Measurements from ENCODE around the gene OMP.

The OMP gene

DNA sequence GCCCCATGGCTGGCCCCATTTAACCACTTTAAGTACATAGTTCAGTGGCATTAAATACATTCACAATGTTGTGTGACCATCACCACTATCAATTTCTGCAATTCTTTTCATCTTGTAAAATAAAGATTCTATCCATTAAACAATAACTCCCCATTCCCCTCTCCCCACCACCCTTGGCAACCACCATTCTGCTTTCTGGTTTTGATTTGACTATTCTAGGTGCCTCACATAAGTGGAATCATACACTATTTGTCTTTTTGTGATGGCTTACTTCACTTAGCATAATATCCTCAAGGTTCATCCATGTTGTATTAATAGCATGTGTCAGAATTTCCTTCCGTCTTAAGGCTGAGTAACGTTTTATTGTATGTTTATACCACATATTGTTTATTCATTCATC, 32.4 kb downstream of the OMP start:
- Histone ChIP-seq H3K9ac (ENCODE audit: low read length) (no peak overlapping the region), H3K4me3 (ENCODE audit: insufficient read depth in 1 of 2, low read depth in 1 of 2, low read length in 2 of 2) (no peak overlapping the region), H3K14ac (ENCODE audit: low read length in 2 of 2) (no peak overlapping the region), H3K18ac (ENCODE audit: low read depth in 1 of 2, low read length in 2 of 2) (no peak overlapping the region), H3K23ac (ENCODE audit: low read length in 2 of 2) (no peak overlapping the region), H3K9me3 (ENCODE audit: control insufficient read depth, low read length) (no peaks in the 10 kb centered on the region), H3K4me1 (ENCODE audit: control insufficient read depth, insufficient read depth, low read depth, low read length) (peaks cover 10% of the 10 kb centered on the region), H2BK12ac (ENCODE audit: low read length in 2 of 2) (no peak overlapping the region), H3K4me2 (ENCODE audit: low read length, poor library complexity, severe bottlenecking) (no peak overlapping the region), H3K4ac (ENCODE audit: low read depth in 1 of 2, low read length in 2 of 2) (no peak overlapping the region), H2AFZ (ENCODE audit: low read depth, low read length) (no peak overlapping the region), H3K79me1 (replicated peaks; ENCODE audit: low read length, poor library complexity, severe bottlenecking) (no peaks in the 10 kb centered on the region), H2BK15ac (ENCODE audit: low read depth, poor library complexity, severe bottlenecking) (no peak overlapping the region), H3K27ac (ENCODE audit: low read length, poor library complexity, severe bottlenecking) (no peak overlapping the region), H2BK120ac (ENCODE audit: low read depth, low read length) (no peak overlapping the region), H2AK5ac (ENCODE audit: low read length, severe bottlenecking) (no peak overlapping the region), H4K8ac (ENCODE audit: low read length) (no peak overlapping the region), H3K27me3 (ENCODE audit: control insufficient read depth in 1 of 2, insufficient read depth in 1 of 2, low read length in 2 of 2) (peaks cover 0 to 3% of the 10 kb centered on the region in 2 experiments), H4K91ac (ENCODE audit: low read length) (no peak overlapping the region), H3K36me3 (ENCODE audit: control insufficient read depth in 1 of 2, insufficient read depth in 2 of 2, low read depth in 1 of 2, low read length in 2 of 2) (no peaks in the 10 kb centered on the region), H2BK5ac (ENCODE audit: low read depth, low read length, poor library complexity, severe bottlenecking) (no peak overlapping the region)
- WGBS, result no CpG with 5 or more reads among the region's 2 CpGs
- no peak for DNase-seq

DNA sequence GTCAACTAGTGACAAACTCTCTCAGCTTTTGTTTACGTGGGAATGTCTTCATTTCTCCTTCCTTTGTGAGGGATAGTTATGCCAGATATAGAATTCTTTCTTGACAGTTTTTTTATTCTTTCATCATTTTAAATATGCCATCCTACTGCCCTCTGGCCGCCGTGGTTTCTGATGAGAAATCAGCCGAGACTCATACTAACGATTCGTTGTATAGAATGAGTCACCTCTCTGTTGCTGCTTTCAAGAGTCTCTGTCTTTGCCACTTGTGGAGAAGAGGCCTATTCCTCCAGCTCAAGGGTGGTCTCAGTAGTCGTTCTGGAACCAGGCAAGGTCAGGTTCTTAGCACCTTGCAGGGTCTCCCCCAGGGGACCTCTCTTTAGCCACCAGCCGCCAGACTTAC, 33.4 kb downstream of the OMP start:
- Histone ChIP-seq H3K9me3 (ENCODE audit: control insufficient read depth, low read length) (no peaks in the 10 kb centered on the region), H3K27me3 (ENCODE audit: control insufficient read depth in 1 of 2, insufficient read depth in 1 of 2, low read length in 2 of 2) (peaks cover 0 to 3% of the 10 kb centered on the region in 2 experiments), H4K91ac (ENCODE audit: low read length) (no peak overlapping the region), H2BK120ac (ENCODE audit: low read depth, low read length) (no peak overlapping the region), H2BK5ac (ENCODE audit: low read depth, low read length, poor library complexity, severe bottlenecking) (no peak overlapping the region), H3K4ac (ENCODE audit: low read depth in 1 of 2, low read length in 2 of 2) (no peak overlapping the region), H3K4me2 (ENCODE audit: low read length, poor library complexity, severe bottlenecking) (no peak overlapping the region), H3K4me1 (ENCODE audit: control insufficient read depth, insufficient read depth, low read depth, low read length) (peaks cover 8% of the 10 kb centered on the region), H2AK5ac (ENCODE audit: low read length, severe bottlenecking) (no peak overlapping the region), H3K4me3 (ENCODE audit: insufficient read depth in 1 of 2, low read depth in 1 of 2, low read length in 2 of 2) (no peak overlapping the region), H2BK15ac (ENCODE audit: low read depth, poor library complexity, severe bottlenecking) (no peak overlapping the region), H2BK12ac (ENCODE audit: low read length in 2 of 2) (no peak overlapping the region), H3K14ac (ENCODE audit: low read length in 2 of 2) (no peak overlapping the region), H4K8ac (ENCODE audit: low read length) (no peak overlapping the region), H2AFZ (ENCODE audit: low read depth, low read length) (no peak overlapping the region), H3K18ac (ENCODE audit: low read depth in 1 of 2, low read length in 2 of 2) (no peak overlapping the region), H3K23ac (ENCODE audit: low read length in 2 of 2) (no peak overlapping the region), H3K36me3 (ENCODE audit: control insufficient read depth in 1 of 2, insufficient read depth in 2 of 2, low read depth in 1 of 2, low read length in 2 of 2) (no peaks in the 10 kb centered on the region), H3K79me1 (replicated peaks; ENCODE audit: low read length, poor library complexity, severe bottlenecking) (no peaks in the 10 kb centered on the region), H3K27ac (ENCODE audit: low read length, poor library complexity, severe bottlenecking) (no peak overlapping the region), H3K9ac (ENCODE audit: low read length) (no peak overlapping the region)
- DNase-seq, result peak; percentile 54
- 28% methylated on average over 7 of the region's 8 CpGs for WGBS

DNA sequence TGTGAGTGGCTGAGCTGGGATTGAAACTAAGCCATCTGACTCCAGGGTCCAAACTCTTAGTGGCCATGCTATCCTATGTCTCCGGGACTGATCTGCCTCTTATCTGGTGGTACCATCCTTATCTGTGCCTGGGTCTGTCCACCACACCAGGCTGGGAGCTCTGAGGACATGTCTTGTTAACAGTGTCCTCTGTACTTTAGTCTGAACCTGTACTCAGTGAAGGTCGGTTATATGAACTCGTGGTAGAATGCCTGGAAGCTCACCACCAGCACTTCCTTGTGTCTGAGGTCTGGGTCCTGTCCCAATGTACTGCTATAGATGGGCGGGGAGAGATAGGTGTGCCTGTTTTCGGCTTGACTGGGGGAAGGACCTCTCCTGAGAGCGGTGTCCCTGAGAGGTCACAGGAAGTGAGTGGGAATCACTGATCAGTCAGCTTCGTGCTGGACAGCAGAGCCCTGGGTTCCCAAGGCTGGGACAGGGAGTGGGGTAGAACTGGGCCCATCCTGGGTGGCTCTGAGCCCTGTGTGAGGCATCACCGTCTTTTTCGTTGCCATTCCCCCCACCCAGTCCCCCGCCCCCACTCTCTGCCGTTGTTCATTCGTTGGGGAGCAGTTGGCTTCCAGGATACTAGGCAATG, 34.3 kb downstream of the OMP start:
- H2AK5ac ChIP-seq (ENCODE audit: low read length, severe bottlenecking), result no peak overlapping the region
- H3K4me2 ChIP-seq (ENCODE audit: low read length, poor library complexity, severe bottlenecking), result no peak overlapping the region
- H3K27ac ChIP-seq (ENCODE audit: low read length, poor library complexity, severe bottlenecking), result no peak overlapping the region
- H2BK5ac ChIP-seq (ENCODE audit: low read depth, low read length, poor library complexity, severe bottlenecking), result no peak overlapping the region
- H2BK120ac ChIP-seq (ENCODE audit: low read depth, low read length), result no peak overlapping the region
- no peaks in the 10 kb centered on the region for H3K36me3 ChIP-seq (ENCODE audit: control insufficient read depth in 1 of 2, insufficient read depth in 2 of 2, low read depth in 1 of 2, low read length in 2 of 2)
- no peak overlapping the region for H3K9ac ChIP-seq (ENCODE audit: low read length)
- no peak overlapping the region for H2BK12ac ChIP-seq (ENCODE audit: low read length in 2 of 2)
- H4K8ac ChIP-seq (ENCODE audit: low read length), result no peak overlapping the region
- H4K91ac ChIP-seq (ENCODE audit: low read length), result no peak overlapping the region
- no peak overlapping the region for H2AFZ ChIP-seq (ENCODE audit: low read depth, low read length)
- no peak overlapping the region for H3K4ac ChIP-seq (ENCODE audit: low read depth in 1 of 2, low read length in 2 of 2)
- no peak overlapping the region for H3K4me3 ChIP-seq (ENCODE audit: insufficient read depth in 1 of 2, low read depth in 1 of 2, low read length in 2 of 2)
- WGBS, result 88% methylated on average over 10 of the region's 12 CpGs
- peaks cover 6% of the 10 kb centered on the region for H3K4me1 ChIP-seq (ENCODE audit: control insufficient read depth, insufficient read depth, low read depth, low read length)
- no peak overlapping the region for H2BK15ac ChIP-seq (ENCODE audit: low read depth, poor library complexity, severe bottlenecking)
- H3K79me1 ChIP-seq (replicated peaks; ENCODE audit: low read length, poor library complexity, severe bottlenecking), result no peaks in the 10 kb centered on the region
- H3K23ac ChIP-seq (ENCODE audit: low read length in 2 of 2), result no peak overlapping the region
- H3K14ac ChIP-seq (ENCODE audit: low read length in 2 of 2), result no peak overlapping the region
- peaks cover 0 to 3% of the 10 kb centered on the region in 2 experiments for H3K27me3 ChIP-seq (ENCODE audit: control insufficient read depth in 1 of 2, insufficient read depth in 1 of 2, low read length in 2 of 2)
- no peak for DNase-seq
- no peak overlapping the region for H3K18ac ChIP-seq (ENCODE audit: low read depth in 1 of 2, low read length in 2 of 2)
- no peaks in the 10 kb centered on the region for H3K9me3 ChIP-seq (ENCODE audit: control insufficient read depth, low read length)

DNA sequence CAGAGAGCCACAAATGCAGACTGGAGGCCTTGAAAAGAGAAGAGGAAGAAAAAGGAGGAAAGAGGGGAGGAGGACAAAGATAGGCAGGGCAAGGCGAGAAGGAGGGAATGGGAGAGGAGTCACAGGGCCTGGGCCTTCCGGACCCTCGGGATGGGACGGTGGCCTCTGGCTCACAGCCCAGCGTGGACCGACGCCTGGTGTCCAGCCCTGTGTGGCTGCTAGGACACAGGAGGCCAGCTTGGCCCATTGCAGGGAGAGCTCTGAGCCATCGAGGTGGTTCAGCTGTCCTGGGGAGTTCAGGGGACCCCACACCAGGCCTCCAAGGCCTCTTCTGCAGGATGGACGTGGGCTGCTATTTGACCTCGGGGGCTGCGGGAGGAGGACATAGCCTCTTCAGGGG, 34.8 kb downstream of the OMP start:
- no peak overlapping the region for H3K27ac ChIP-seq (ENCODE audit: low read length, poor library complexity, severe bottlenecking)
- no peak overlapping the region for H3K18ac ChIP-seq (ENCODE audit: low read depth in 1 of 2, low read length in 2 of 2)
- no peak overlapping the region for H3K4me3 ChIP-seq (ENCODE audit: insufficient read depth in 1 of 2, low read depth in 1 of 2, low read length in 2 of 2)
- peaks cover 6% of the 10 kb centered on the region for H3K4me1 ChIP-seq (ENCODE audit: control insufficient read depth, insufficient read depth, low read depth, low read length)
- H3K36me3 ChIP-seq (ENCODE audit: control insufficient read depth in 1 of 2, insufficient read depth in 2 of 2, low read depth in 1 of 2, low read length in 2 of 2), result no peaks in the 10 kb centered on the region
- no peak overlapping the region for H3K23ac ChIP-seq (ENCODE audit: low read length in 2 of 2)
- no peak for DNase-seq
- no peaks in the 10 kb centered on the region for H3K9me3 ChIP-seq (ENCODE audit: control insufficient read depth, low read length)
- 97% methylated on average over 11 of the region's 11 CpGs for WGBS
- H4K8ac ChIP-seq (ENCODE audit: low read length), result no peak overlapping the region
- H3K14ac ChIP-seq (ENCODE audit: low read length in 2 of 2), result no peak overlapping the region
- no peak overlapping the region for H2BK120ac ChIP-seq (ENCODE audit: low read depth, low read length)
- H3K4ac ChIP-seq (ENCODE audit: low read depth in 1 of 2, low read length in 2 of 2), result no peak overlapping the region
- H3K79me1 ChIP-seq (replicated peaks; ENCODE audit: low read length, poor library complexity, severe bottlenecking), result no peaks in the 10 kb centered on the region
- no peak overlapping the region for H2AK5ac ChIP-seq (ENCODE audit: low read length, severe bottlenecking)
- H2BK12ac ChIP-seq (ENCODE audit: low read length in 2 of 2), result no peak overlapping the region
- no peak overlapping the region for H2BK5ac ChIP-seq (ENCODE audit: low read depth, low read length, poor library complexity, severe bottlenecking)
- peaks cover 0 to 3% of the 10 kb centered on the region in 2 experiments for H3K27me3 ChIP-seq (ENCODE audit: control insufficient read depth in 1 of 2, insufficient read depth in 1 of 2, low read length in 2 of 2)
- H3K4me2 ChIP-seq (ENCODE audit: low read length, poor library complexity, severe bottlenecking), result no peak overlapping the region
- H3K9ac ChIP-seq (ENCODE audit: low read length), result no peak overlapping the region
- H4K91ac ChIP-seq (ENCODE audit: low read length), result no peak overlapping the region
- no peak overlapping the region for H2BK15ac ChIP-seq (ENCODE audit: low read depth, poor library complexity, severe bottlenecking)
- no peak overlapping the region for H2AFZ ChIP-seq (ENCODE audit: low read depth, low read length)

Measured in mesenchymal stem cell (in vitro differentiated cells and primary cell).